ENCODE results near the gene GPC6. TPM values are rescaled to one million over a fixed set of nuclear protein-coding genes. Genes with fewer than 3 reads are reported as not detected.

The GPC6 gene
- total RNA-seq, 4 donors from 2014 or later: 6.7 to 67.2 (median 11.1) TPM

- no peaks in the 10 kb centered on the region for H3K9me3 ChIP-seq
- no peaks in the 10 kb centered on the region for H3K27me3 ChIP-seq
- intact Hi-C loops (cut with DNase I; ENCODE audit: low total_unique reads): no loop called here
- no peak overlapping the region for H3K27ac ChIP-seq
- no peak overlapping the region for H3K4me3 ChIP-seq
- DNase-seq: no peak
- H3K36me3 ChIP-seq: no peaks in the 10 kb centered on the region
- no peaks in the 10 kb centered on the region for H3K4me1 ChIP-seq
- TF ChIP-seq CTCF (IDR thresholded peaks at IDR 0.05) (no peak), POLR2A (IDR thresholded peaks at IDR 0.05) (no peak)
Observed at GRCh38 chr13:93235258-93236015, 8.8 kb downstream of the GPC6 start.

GRCh38 chr13:93238711-93239110, 12.1 kb downstream of the GPC6 start:
- no peaks in the 10 kb centered on the region for H3K36me3 ChIP-seq
- no peaks in the 10 kb centered on the region for H3K9me3 ChIP-seq
- no peaks in the 10 kb centered on the region for H3K27me3 ChIP-seq
- TF ChIP-seq CTCF (IDR thresholded peaks at IDR 0.05) (no peak), POLR2A (IDR thresholded peaks at IDR 0.05) (no peak)
- no peak overlapping the region for H3K4me3 ChIP-seq
- H3K27ac ChIP-seq: no peak overlapping the region
- H3K4me1 ChIP-seq: no peaks in the 10 kb centered on the region
- no peak for DNase-seq
- intact Hi-C loops (cut with DNase I; ENCODE audit: low total_unique reads): no loop called here

GRCh38 chr13:93243375-93244063, 16.9 kb downstream of the GPC6 start:
- intact Hi-C loops (cut with DNase I; ENCODE audit: low total_unique reads): no loop called here
- TF ChIP-seq POLR2A (IDR thresholded peaks at IDR 0.05) (no peak), CTCF (IDR thresholded peaks at IDR 0.05) (no peak)
- H3K27ac ChIP-seq: no peak overlapping the region
- no peaks in the 10 kb centered on the region for H3K9me3 ChIP-seq
- no peaks in the 10 kb centered on the region for H3K4me1 ChIP-seq
- H3K27me3 ChIP-seq: no peaks in the 10 kb centered on the region
- no peak for DNase-seq
- no peak overlapping the region for H3K4me3 ChIP-seq
- no peaks in the 10 kb centered on the region for H3K36me3 ChIP-seq

GRCh38 chr13:93244141-93244917, 17.7 kb downstream of the GPC6 start:
- intact Hi-C loops (cut with DNase I; ENCODE audit: low total_unique reads): no loop called here

More at GRCh38 chr13:93244141-93244917, 17.7 kb downstream of the GPC6 start:
- no peak for DNase-seq
- Histone ChIP-seq H3K4me1 (no peaks in the 10 kb centered on the region), H3K9me3 (no peaks in the 10 kb centered on the region), H3K36me3 (no peaks in the 10 kb centered on the region), H3K4me3 (peak overlapping the region; percentile 10 to 20), H3K27me3 (no peaks in the 10 kb centered on the region), H3K27ac (peak overlapping the region in 1 of 2 donors; percentile 32)
- TF ChIP-seq POLR2A (IDR thresholded peaks at IDR 0.05): no peak
- no peak for TF ChIP-seq CTCF (IDR thresholded peaks at IDR 0.05)

Measured in uterus (tissue), 4 donors.